PC-3 (cell line): ENCODE measurements around the gene CAMTA1. TPM values are rescaled to one million over a fixed set of nuclear protein-coding genes. Genes with fewer than 3 reads are reported as not detected.

ENCODE experiments used
- ATAC-seq: fragments of 200-7000 bp; cut with Tn5 transposase; 2 replicates; pipeline ENCODE4 v1.9.1; 2020; ENCODE audit warnings: mild to moderate bottlenecking, moderate library complexity
- BruUV-seq: library from RNA; stranded (reverse); fragments of 400-500 nt; replicated peaks from 2 replicates; lab custom pipeline; 2021; lab: Mats Ljungman, UMichigan
- CTCF ChIA-PET: fragments of 300-600 bp; sonication (Branson Sonifier 250); formaldehyde crosslinking; loops from one replicate; lab custom pipeline; 2022; ENCODE audit warnings: antibody characterized with exemption; lab: Charles Lee
- POLR2A ChIA-PET: fragments of 300-600 bp; sonication (Branson Sonifier 250); formaldehyde crosslinking; loops from one replicate; lab custom pipeline; 2022; ENCODE audit warnings: antibody characterized with exemption; ENCODE audit not compliant: unreplicated experiment; lab: Charles Lee
- DNase-seq: peaks from one replicate; pipeline ENCODE4 v3.0.0-alpha.2; 2015
- H2AFZ ChIP-seq: fragments of 300-600 bp; sonication (generic); 2 replicates; pipeline ENCODE4 v1.6.0; 2016; ENCODE audit warnings: antibody characterized with exemption, low read length
- H3F3A ChIP-seq: fragments of 300-600 bp; sonication (generic); one replicate; pipeline ENCODE4 v1.6.0; 2017; ENCODE audit warnings: antibody characterized with exemption, low read length, control low read depth, mild to moderate bottlenecking; ENCODE audit not compliant: unreplicated experiment
- H3K27ac ChIP-seq: fragments of 300-600 bp; sonication (generic); 2 replicates; pipeline ENCODE4 v1.5.1; 2016; ENCODE audit warnings: mild to moderate bottlenecking, low read length
- H3K27me3 ChIP-seq: fragments of 300-600 bp; sonication (generic); 2 replicates; pipeline ENCODE4 v1.6.1; 2016; ENCODE audit warnings: low read length, mixed read lengths
- H3K36me3 ChIP-seq: fragments of 300-600 bp; sonication (generic); 2 replicates; pipeline ENCODE4 v1.6.1; 2016; ENCODE audit warnings: low read depth, mixed run types, low read length, mixed read lengths
- H3K4me1 ChIP-seq: fragments of 300-600 bp; sonication (generic); 2 replicates; pipeline ENCODE4 v1.5.1; 2016; ENCODE audit warnings: low read length; ENCODE audit not compliant: insufficient read depth
- H3K4me2 ChIP-seq: fragments of 300-600 bp; sonication (generic); 2 replicates; pipeline ENCODE4 v1.6.0; 2016; ENCODE audit warnings: low read length
- H3K4me3 ChIP-seq: fragments of 300-600 bp; sonication (generic); 2 replicates; pipeline ENCODE4 v1.5.1; 2016; ENCODE audit warnings: mild to moderate bottlenecking, low read length, mixed read lengths
- H3K79me2 ChIP-seq: fragments of 300-600 bp; sonication (generic); 2 replicates; pipeline ENCODE4 v1.6.1; 2017; ENCODE audit warnings: low read length, mixed read lengths
- H3K9ac ChIP-seq: fragments of 300-600 bp; sonication (generic); 2 replicates; pipeline ENCODE4 v1.6.0; 2016; ENCODE audit warnings: mild to moderate bottlenecking, low read length
- H3K9me2 ChIP-seq: fragments of 300-600 bp; sonication (generic); replicated peaks from 2 replicates; pipeline ENCODE4 v1.6.1; 2016; ENCODE audit warnings: mixed run types, low read length, mixed read lengths
- H3K9me3 ChIP-seq: fragments of 300-600 bp; sonication (generic); 2 replicates; pipeline ENCODE4 v1.6.1; 2016; ENCODE audit warnings: low read length, mixed read lengths
- H4K20me1 ChIP-seq: fragments of 300-600 bp; sonication (generic); 2 replicates; pipeline ENCODE4 v1.6.1; 2016; ENCODE audit warnings: low read length, mixed read lengths
- EZH2 ChIP-seq: fragments of 300-600 bp; sonication (generic); IDR thresholded peaks from one replicate; pipeline ENCODE4 v1.6.1; 2017; ENCODE audit warnings: antibody characterized with exemption, mild to moderate bottlenecking, low read length; ENCODE audit not compliant: unreplicated experiment
- EZH2phosphoT487 ChIP-seq: fragments of 300-600 bp; sonication (generic); IDR thresholded peaks from 2 replicates; pipeline ENCODE4 v1.6.1; 2018; ENCODE audit warnings: mild to moderate bottlenecking, antibody characterized with exemption, low read length, borderline replicate concordance
- intact Hi-C: fragments of 100-400 bp; cut with micrococcal nuclease; formaldehyde crosslinking; loops from 2 replicates; pipeline ENCODE4 v1.9.0; 2023
- total RNA-seq: library from RNA; depleted of rRNA; stranded (reverse); fragments of >200 nt; gene quantifications from 2 replicates; pipeline ENCODE4 v1.2.3, GENCODE V29; 2014
- TF ChIP-seq, protein P1 (sequence below): fragments of 300-600 bp; sonication (generic); conservative IDR thresholded peaks from 2 replicates; pipeline ENCODE4 v1.5.1; 2017; ENCODE audit warnings: antibody characterized with exemption, low read depth, mild to moderate bottlenecking, low read length

The CAMTA1 gene
- total RNA-seq, 1 experiment from 2014 or later, result 40.8 TPM

- DNase-seq (no peak), ATAC-seq (no peak)
- Histone ChIP-seq H3K27ac (no peak overlapping the region), H3K9me3 (no peaks in the 10 kb centered on the region), H3K4me3 (no peak overlapping the region), H3F3A (no peaks in the 10 kb centered on the region), H3K4me2 (no peak overlapping the region), H2AFZ (no peak overlapping the region), H3K9me2 (no peaks in the 10 kb centered on the region), H3K9ac (no peak overlapping the region), H3K4me1 (no peaks in the 10 kb centered on the region), H3K27me3 (peaks cover 62% of the 10 kb centered on the region), H3K36me3 (no peaks in the 10 kb centered on the region), H3K79me2 (no peaks in the 10 kb centered on the region), H4K20me1 (no peaks in the 10 kb centered on the region)
- no TSS peak for BruUV-seq
- intact Hi-C loops, result no loop called here
- TF ChIP-seq EZH2phosphoT487 (no peak), EZH2 (no peak)
- TF ChIP-seq, protein P1, sequence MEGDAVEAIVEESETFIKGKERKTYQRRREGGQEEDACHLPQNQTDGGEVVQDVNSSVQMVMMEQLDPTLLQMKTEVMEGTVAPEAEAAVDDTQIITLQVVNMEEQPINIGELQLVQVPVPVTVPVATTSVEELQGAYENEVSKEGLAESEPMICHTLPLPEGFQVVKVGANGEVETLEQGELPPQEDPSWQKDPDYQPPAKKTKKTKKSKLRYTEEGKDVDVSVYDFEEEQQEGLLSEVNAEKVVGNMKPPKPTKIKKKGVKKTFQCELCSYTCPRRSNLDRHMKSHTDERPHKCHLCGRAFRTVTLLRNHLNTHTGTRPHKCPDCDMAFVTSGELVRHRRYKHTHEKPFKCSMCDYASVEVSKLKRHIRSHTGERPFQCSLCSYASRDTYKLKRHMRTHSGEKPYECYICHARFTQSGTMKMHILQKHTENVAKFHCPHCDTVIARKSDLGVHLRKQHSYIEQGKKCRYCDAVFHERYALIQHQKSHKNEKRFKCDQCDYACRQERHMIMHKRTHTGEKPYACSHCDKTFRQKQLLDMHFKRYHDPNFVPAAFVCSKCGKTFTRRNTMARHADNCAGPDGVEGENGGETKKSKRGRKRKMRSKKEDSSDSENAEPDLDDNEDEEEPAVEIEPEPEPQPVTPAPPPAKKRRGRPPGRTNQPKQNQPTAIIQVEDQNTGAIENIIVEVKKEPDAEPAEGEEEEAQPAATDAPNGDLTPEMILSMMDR, result no peak
- POLR2A ChIA-PET, result no interaction called here
- CTCF ChIA-PET, result no interaction called here
These were observed 567.1 kb downstream of the CAMTA1 start for GRCh38 chr1:7352364-7352763.

- no peak overlapping the region for H2AFZ ChIP-seq
- no peak for ATAC-seq
- H3F3A ChIP-seq, result no peaks in the 10 kb centered on the region
- TF ChIP-seq EZH2, result no peak
- TF ChIP-seq, protein P1, result no peak
- DNase-seq, result no peak
- peaks cover 62% of the 10 kb centered on the region for H3K27me3 ChIP-seq
- intact Hi-C loops, result no loop called here
- H3K9me2 ChIP-seq, result no peaks in the 10 kb centered on the region
- no peaks in the 10 kb centered on the region for H4K20me1 ChIP-seq
- no peaks in the 10 kb centered on the region for H3K36me3 ChIP-seq
- no peak overlapping the region for H3K4me2 ChIP-seq
- H3K27ac ChIP-seq, result no peak overlapping the region
- POLR2A ChIA-PET, result no interaction called here
- H3K9ac ChIP-seq, result no peak overlapping the region
- no peak overlapping the region for H3K4me3 ChIP-seq
- BruUV-seq, result no TSS peak
- H3K4me1 ChIP-seq, result no peaks in the 10 kb centered on the region
- H3K79me2 ChIP-seq, result no peaks in the 10 kb centered on the region
- CTCF ChIA-PET, result no interaction called here
- H3K9me3 ChIP-seq, result no peaks in the 10 kb centered on the region
These were observed 567.7 kb downstream of the CAMTA1 start for GRCh38 chr1:7352974-7353373.

GRCh38 chr1:7355646-7356045 is 570.4 kb downstream of the CAMTA1 start:
- Histone ChIP-seq H3K4me1 (no peaks in the 10 kb centered on the region), H3K9ac (no peak overlapping the region), H3K79me2 (no peaks in the 10 kb centered on the region), H3K27me3 (peaks cover 57% of the 10 kb centered on the region), H3K27ac (no peak overlapping the region), H3K4me2 (no peak overlapping the region), H2AFZ (no peak overlapping the region), H3K9me2 (no peaks in the 10 kb centered on the region), H3K4me3 (no peak overlapping the region), H4K20me1 (no peaks in the 10 kb centered on the region), H3F3A (no peaks in the 10 kb centered on the region), H3K36me3 (no peaks in the 10 kb centered on the region), H3K9me3 (no peaks in the 10 kb centered on the region)
- no peak for ATAC-seq
- DNase-seq, result no peak
- ChIA-PET POLR2A (no interaction called here), CTCF (no interaction called here)
- TF ChIP-seq EZH2phosphoT487 (no peak), EZH2 (no peak)
- TF ChIP-seq, protein P1, result no peak
- intact Hi-C loops, result no loop called here
- BruUV-seq, result no TSS peak
